Muscle of back (tissue), 11 donors: ENCODE measurements around the gene LDLRAD2. TPM values are rescaled to one million over a fixed set of nuclear protein-coding genes. Genes with fewer than 3 reads are reported as not detected.

Experiments
- DNase-seq, 3 donors: peaks; one replicate each; pipeline versions ENCODE4 v3.0.0 to v3.0.0-alpha.2; 2013
- polyA plus RNA-seq, 10 donors: library from polyadenylated mRNA; unstranded; fragments of 120-200 nt; gene quantifications; one replicate each; pipeline ENCODE4 v1.2.1, GENCODE V29; 2013; ENCODE audit not compliant: insufficient read length in 10 of 10

Gene LDLRAD2
- polyA plus RNA-seq, 10 donors = 3.7 to 8.9 (median 6.3) TPM

GRCh38 chr1:21841852-21842466, 29.9 kb downstream of the LDLRAD2 start:
- DNase-seq = no peak

- DNase-seq = no peak
Measured at GRCh38 chr1:21842606-21843162, 30.6 kb downstream of the LDLRAD2 start.

- DNase-seq = no peak
Measured at GRCh38 chr1:21843208-21843607, 31.1 kb downstream of the LDLRAD2 start.

GRCh38 chr1:21843996-21844395, 31.9 kb downstream of the LDLRAD2 start:
- DNase-seq = no peak

- DNase-seq = peak in 1 of 3 donors; percentile 8
Measured at GRCh38 chr1:21845646-21846641, 33.9 kb downstream of the LDLRAD2 start.

GRCh38 chr1:21847223-21848205, 35.4 kb downstream of the LDLRAD2 start:
- DNase-seq = no peak

GRCh38 chr1:21848524-21849174, 36.6 kb downstream of the LDLRAD2 start:
- no peak for DNase-seq

GRCh38 chr1:21849909-21850576, 38.0 kb downstream of the LDLRAD2 start:
- no peak for DNase-seq

GRCh38 chr1:21851430-21852250, 39.6 kb downstream of the LDLRAD2 start:
- no peak for DNase-seq

GRCh38 chr1:21852282-21853130, 40.4 kb downstream of the LDLRAD2 start:
- no peak for DNase-seq

- DNase-seq = no peak
Measured at GRCh38 chr1:21853131-21853427, 41.0 kb downstream of the LDLRAD2 start.

GRCh38 chr1:21854090-21854750, 42.2 kb downstream of the LDLRAD2 start:
- DNase-seq = no peak

- no peak for DNase-seq
Measured at GRCh38 chr1:21854751-21855131, 42.7 kb downstream of the LDLRAD2 start.

GRCh38 chr1:21855257-21856096, 43.4 kb downstream of the LDLRAD2 start:
- DNase-seq = no peak

GRCh38 chr1:21857142-21857839, 45.2 kb downstream of the LDLRAD2 start:
- peak in 1 of 3 donors; percentile 12 for DNase-seq
